ENCODE measurements around the gene TF. TPM values are rescaled to one million over a fixed set of nuclear protein-coding genes. Genes with fewer than 3 reads are reported as not detected.

TF gene
- total and polyA plus RNA-seq, 2 of the 8 experiments (the other 6 are each of a cell fraction or from before 2014, with no cell fraction given): 0.02 to 0.26 TPM

DNA sequence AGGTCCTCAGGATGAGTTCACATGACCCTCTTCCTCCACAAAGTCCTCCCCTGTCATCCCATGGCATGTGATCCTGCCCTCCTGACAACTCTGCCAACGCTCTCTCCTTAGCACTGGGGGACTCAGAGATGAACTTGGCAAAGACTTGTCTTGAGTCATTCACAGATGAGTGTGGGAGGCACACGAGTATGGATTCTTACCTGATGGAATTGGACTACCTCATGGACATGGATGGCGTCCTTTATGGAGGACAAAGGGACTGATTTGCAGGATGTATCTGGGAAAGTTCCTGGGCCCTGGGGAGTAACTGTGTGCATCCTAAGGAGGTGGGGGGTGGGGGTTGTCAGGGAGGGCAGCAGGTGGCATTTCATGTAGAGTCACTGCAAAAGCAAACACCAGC is 46.3 kb upstream of the TF start:
- no peak overlapping the region for H2BK12ac ChIP-seq (ENCODE audit: low read depth, low read length)
- no peak overlapping the region for H3K23ac ChIP-seq (ENCODE audit: insufficient read length)
- H3K18ac ChIP-seq (ENCODE audit: extremely low read depth, low read length): no peak overlapping the region
- H3K4me1 ChIP-seq (replicated peaks in 1 of 4; ENCODE audit: control insufficient read depth in 3 of 4, insufficient read depth in 4 of 4, low read length in 3 of 4): no peaks in the 10 kb centered on the region
- no peak overlapping the region for H3K27ac ChIP-seq (ENCODE audit: low read depth, low read length)
- H3K36me3 ChIP-seq (ENCODE audit: control insufficient read depth in 2 of 4, insufficient read depth in 4 of 4, low read length in 3 of 4): no peaks in the 10 kb centered on the region
- H2BK20ac ChIP-seq (ENCODE audit: low read length): no peak overlapping the region
- no peaks in the 10 kb centered on the region for H3K9me3 ChIP-seq (ENCODE audit: insufficient read depth in 2 of 2, low read depth in 1 of 2, low read length in 1 of 2)
- H3K79me2 ChIP-seq (ENCODE audit: control insufficient read depth in 1 of 2, insufficient read depth in 2 of 2, low read length in 2 of 2): no peaks in the 10 kb centered on the region
- DNase-seq (ENCODE audit: low read depth in 1 of 2, low spot score in 2 of 2) (no peak), FAIRE-seq (no peak)
- no peak overlapping the region for H3K4me3 ChIP-seq (ENCODE audit: extremely low read depth in 1 of 4, insufficient read depth in 2 of 4, low read depth in 3 of 4, low read length in 4 of 4)
- no peak overlapping the region for H3K56ac ChIP-seq (replicated peaks; ENCODE audit: insufficient read length, low read depth, low read length)
- H3K27me3 ChIP-seq (replicated peaks in 1 of 4; ENCODE audit: control insufficient read depth in 3 of 4, extremely low read depth in 1 of 4, insufficient read depth in 3 of 4, low read length in 3 of 4): no peaks in the 10 kb centered on the region
- H3K79me1 ChIP-seq (ENCODE audit: low read depth, low read length): no peaks in the 10 kb centered on the region
- H4K5ac ChIP-seq (ENCODE audit: insufficient read length, low read depth, low read length): no peak overlapping the region
- no peak overlapping the region for H2AFZ ChIP-seq (ENCODE audit: low read length)
- no peak overlapping the region for H2AK5ac ChIP-seq (ENCODE audit: low read depth, low read length)
- CTCF ChIA-PET (ENCODE audit: partially characterized antibody): interaction anchor here (1.4 kb wide), 1 partner anchor 8 kb away, joined by 3 read pairs; no protein-coding TSS in a partner anchor
- H2BK15ac ChIP-seq (ENCODE audit: low read length): no peak overlapping the region
- no peak overlapping the region for H3K14ac ChIP-seq (ENCODE audit: insufficient read length)
- H4K20me1 ChIP-seq (replicated peaks in 1 of 2; ENCODE audit: control insufficient read depth in 1 of 2, insufficient read depth in 2 of 2, low read length in 2 of 2): no peaks in the 10 kb centered on the region
- H2BK120ac ChIP-seq (replicated peaks; ENCODE audit: low read depth, low read length): no peak overlapping the region
- H3K23me2 ChIP-seq (ENCODE audit: low read depth, low read length): no peaks in the 10 kb centered on the region
- WGBS, 2 experiments (ENCODE audit: extremely low coverage in 1 of 2, insufficient coverage in 1 of 2, insufficient read length in 1 of 2, insufficient replicate concordance in 2 of 2, low coverage in 1 of 2, low lambda C conversion rate in 2 of 2, missing lambda C conversion rate in 1 of 2): 82% methylated on average over 3 of the region's 3 CpGs; no CpG with 5 or more reads in 1 of the 2 experiments
- no peak overlapping the region for H3K4ac ChIP-seq (replicated peaks; ENCODE audit: insufficient read length, low read depth, low read length)
- H3K4me2 ChIP-seq (ENCODE audit: insufficient read depth in 1 of 2, low read depth in 2 of 2, low read length in 2 of 2): no peak overlapping the region
- POLR2A ChIA-PET (ENCODE audit: partially characterized antibody): no interaction called here
- H4K8ac ChIP-seq (ENCODE audit: extremely low read depth, insufficient read depth, low read length): no peak overlapping the region
- no peak overlapping the region for H4K91ac ChIP-seq (replicated peaks; ENCODE audit: insufficient read length, low read length)
- H2BK5ac ChIP-seq (ENCODE audit: low read depth, low read length): no peak overlapping the region
- no peak overlapping the region for H3K9ac ChIP-seq (replicated peaks in 1 of 4; ENCODE audit: extremely low read depth in 1 of 4, low read depth in 3 of 4, low read length in 3 of 4)
- TF ChIP-seq TBP (IDR thresholded peaks at IDR 0.05; ENCODE audit: low read depth, low read length): no peak
- TF ChIP-seq, protein P1, sequence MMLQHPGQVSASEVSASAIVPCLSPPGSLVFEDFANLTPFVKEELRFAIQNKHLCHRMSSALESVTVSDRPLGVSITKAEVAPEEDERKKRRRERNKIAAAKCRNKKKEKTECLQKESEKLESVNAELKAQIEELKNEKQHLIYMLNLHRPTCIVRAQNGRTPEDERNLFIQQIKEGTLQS (IDR thresholded peaks at IDR 0.05; ENCODE audit: insufficient read depth, low read depth, low read length): no peak
- no peak for TF ChIP-seq BCL11A (IDR thresholded peaks at IDR 0.05; ENCODE audit: low read depth in 2 of 2, low read length in 2 of 2)
- no peak for TF ChIP-seq RBBP5 (IDR thresholded peaks at IDR 0.05; ENCODE audit: borderline replicate concordance, low read depth, low read length)
- no peak for TF ChIP-seq BACH1 (IDR thresholded peaks at IDR 0.05; ENCODE audit: low read length)
- no peak for TF ChIP-seq ASH2L (IDR thresholded peaks at IDR 0.05; ENCODE audit: low read length)
- no peak for TF ChIP-seq CBX5 (IDR thresholded peaks at IDR 0.05; ENCODE audit: low read depth, low read length)
- TF ChIP-seq YY1 (IDR thresholded peaks at IDR 0.05; ENCODE audit: low read depth, low read length): no peak
- no peak for TF ChIP-seq RNF2 (IDR thresholded peaks at IDR 0.05; ENCODE audit: borderline replicate concordance, low read depth, low read length, missing control alignments, poor library complexity, severe bottlenecking)
- no peak for TF ChIP-seq NANOG (IDR thresholded peaks at IDR 0.05; ENCODE audit: insufficient read depth, low read depth, low read length, poor library complexity, severe bottlenecking)
- TF ChIP-seq, protein P2, sequence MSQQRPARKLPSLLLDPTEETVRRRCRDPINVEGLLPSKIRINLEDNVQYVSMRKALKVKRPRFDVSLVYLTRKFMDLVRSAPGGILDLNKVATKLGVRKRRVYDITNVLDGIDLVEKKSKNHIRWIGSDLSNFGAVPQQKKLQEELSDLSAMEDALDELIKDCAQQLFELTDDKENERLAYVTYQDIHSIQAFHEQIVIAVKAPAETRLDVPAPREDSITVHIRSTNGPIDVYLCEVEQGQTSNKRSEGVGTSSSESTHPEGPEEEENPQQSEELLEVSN (IDR thresholded peaks at IDR 0.05): no peak
- TF ChIP-seq PHF8 (conservative IDR thresholded peaks at IDR 0.05; ENCODE audit: low read depth, low read length): no peak
- TF ChIP-seq SRF (IDR thresholded peaks at IDR 0.05; ENCODE audit: low read depth, low read length): no peak
